GM18909 (cell line): ENCODE results near the gene FAM47A.

Experiments
- ATAC-seq: cut with Tn5 transposase; IDR thresholded peaks from one replicate; pipeline ENCODE4 v1.9.1; 2021; ENCODE audit warnings: mild to moderate bottlenecking; ENCODE audit not compliant: unreplicated experiment, poor library complexity

The FAM47A gene

GRCh38 chrX:34132028-34132427 is at the start of gene FAM47A:
Gene FAM47A, minus strand, starts transcription at chrX:34132314. Its CDS starts 36 bp downstream, at chrX:34132278.
- ATAC-seq: no peak

GRCh38 chrX:34147345-34147744 is 15.2 kb upstream of the FAM47A start:
- ATAC-seq: no peak

- no peak for ATAC-seq
Observed at GRCh38 chrX:34146906-34147305, 14.8 kb upstream of the FAM47A start.

- no peak for ATAC-seq
Observed at GRCh38 chrX:34144246-34144645, 12.1 kb upstream of the FAM47A start.

- ATAC-seq: no peak
Observed at GRCh38 chrX:34140816-34141215, 8.7 kb upstream of the FAM47A start.

GRCh38 chrX:34130980-34131744 is 952 bp downstream of the FAM47A start:
- no peak for ATAC-seq

- no peak for ATAC-seq
Observed at GRCh38 chrX:34130501-34130900, 1.6 kb downstream of the FAM47A start.

- ATAC-seq: no peak
Observed at GRCh38 chrX:34126011-34126410, 6.1 kb downstream of the FAM47A start.

- no peak for ATAC-seq
Observed at GRCh38 chrX:34119122-34119521, 13.0 kb downstream of the FAM47A start.

- no peak for ATAC-seq
Observed at GRCh38 chrX:34112459-34112858, 19.7 kb downstream of the FAM47A start.
